ENCODE measurements around the gene HOXC10.

Gene HOXC10

DNA sequence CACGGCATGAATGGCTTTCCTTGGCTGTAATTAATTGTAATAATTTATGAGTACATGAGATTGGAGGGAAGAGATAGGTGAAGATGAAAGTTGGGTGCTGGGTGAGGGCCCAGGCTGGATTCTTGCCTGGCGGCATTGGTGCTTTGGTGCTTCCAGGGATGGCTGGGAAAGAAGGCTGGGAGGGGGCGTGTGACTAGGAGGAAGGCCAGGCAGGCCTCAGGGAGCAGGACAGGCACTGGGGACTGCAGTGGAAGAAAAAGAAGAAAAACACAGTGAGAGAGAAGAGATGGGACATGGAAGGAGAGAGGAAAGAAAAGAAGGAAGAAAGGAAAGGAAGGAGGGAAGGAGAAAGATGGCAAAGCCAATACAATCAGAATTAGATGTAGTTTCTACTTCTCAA lies 18.7 kb downstream of the HOXC10 start:
- no peak for DNase-seq (ENCODE audit: low read depth in 2 of 2)

DNA sequence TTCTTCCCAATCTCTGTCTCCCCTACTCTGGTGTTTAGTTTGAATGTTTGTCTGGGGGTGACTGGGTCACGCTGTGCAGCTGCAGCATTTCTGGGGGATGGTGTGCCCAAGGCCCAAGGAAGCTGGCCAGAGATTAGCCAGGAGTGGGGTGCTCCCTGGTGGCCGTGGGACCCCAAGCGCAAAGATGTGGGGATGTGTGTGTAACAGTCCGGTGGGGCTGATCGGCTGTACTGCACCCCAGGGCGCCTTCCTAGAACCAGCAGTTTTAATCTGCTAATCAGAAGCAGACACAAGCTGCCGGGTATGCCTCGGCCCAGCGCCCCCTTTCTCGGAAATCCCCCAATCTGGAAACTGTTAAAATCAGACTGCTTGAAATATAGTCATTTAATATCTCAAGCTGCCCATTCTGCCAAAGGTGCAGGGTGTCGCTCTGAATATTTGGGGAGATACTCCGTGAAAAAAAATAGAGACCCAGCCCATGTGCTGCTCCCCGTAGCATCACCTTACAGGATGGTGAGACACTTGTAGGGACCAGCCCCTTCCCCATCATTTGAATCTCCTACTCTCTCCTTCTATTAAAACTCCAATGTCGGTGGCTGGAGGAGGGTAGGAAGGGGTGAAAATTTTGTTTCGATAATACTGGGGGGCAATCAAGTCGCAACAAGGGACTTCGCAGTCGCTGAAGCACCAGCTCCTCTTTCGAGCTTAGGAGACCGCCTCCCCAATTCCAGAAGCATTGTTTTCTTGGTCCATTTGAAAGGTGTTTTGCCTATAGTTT lies 19.3 kb downstream of the HOXC10 start:
- DNase-seq (ENCODE audit: low read depth in 2 of 2): no peak

DNA sequence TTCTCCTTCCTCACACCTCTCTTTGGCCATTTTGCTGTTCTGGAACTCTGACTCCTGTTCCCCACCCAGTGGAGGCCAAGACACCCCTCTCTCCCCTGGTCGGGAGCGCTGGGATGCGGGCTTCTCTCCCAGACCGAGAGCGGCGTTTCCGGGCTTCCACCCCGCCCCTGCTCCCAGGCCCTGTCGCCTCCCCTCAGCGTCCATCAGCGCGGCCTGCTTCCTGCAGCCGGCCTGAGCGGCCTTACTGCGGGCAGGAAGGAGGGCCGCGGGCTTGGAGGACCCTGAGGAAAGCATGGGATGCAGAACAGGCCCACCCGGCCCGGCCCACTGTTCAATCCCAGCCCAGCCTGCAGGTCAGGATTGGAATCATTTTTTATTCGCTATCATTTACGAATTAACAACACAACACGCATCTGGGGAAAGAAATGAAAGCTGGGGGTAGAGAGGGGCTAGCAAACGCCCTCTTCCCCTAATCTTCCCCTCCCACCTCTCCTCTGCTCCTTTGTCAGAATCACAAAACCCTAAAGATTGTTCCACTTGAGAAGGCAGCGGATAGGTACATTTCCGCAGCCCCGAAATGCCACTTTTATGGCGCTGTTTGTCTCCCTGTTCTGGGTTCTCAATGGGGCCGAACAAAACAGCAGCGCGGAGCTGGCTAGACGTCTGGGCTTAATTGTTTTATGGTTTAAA lies 20.0 kb downstream of the HOXC10 start:
- DNase-seq (ENCODE audit: low read depth in 2 of 2): no peak

DNA sequence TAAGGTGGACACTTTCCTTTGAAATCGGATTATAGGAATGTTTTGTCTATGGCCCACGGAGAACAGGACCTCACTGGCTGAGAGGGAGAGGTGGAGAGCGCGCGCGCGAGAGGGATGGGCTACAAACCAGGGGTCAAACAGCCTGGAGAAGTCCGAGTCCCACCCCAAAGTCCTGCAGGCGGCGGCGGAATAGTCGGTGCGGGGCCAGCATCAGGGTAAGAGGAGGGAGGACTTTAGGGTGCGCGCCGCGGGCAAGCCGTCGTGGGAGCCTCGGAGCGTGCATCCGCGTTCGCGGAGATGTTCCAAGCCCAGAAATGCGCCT lies 20.5 kb downstream of the HOXC10 start:
- DNase-seq (ENCODE audit: low read depth in 2 of 2): no peak

DNA sequence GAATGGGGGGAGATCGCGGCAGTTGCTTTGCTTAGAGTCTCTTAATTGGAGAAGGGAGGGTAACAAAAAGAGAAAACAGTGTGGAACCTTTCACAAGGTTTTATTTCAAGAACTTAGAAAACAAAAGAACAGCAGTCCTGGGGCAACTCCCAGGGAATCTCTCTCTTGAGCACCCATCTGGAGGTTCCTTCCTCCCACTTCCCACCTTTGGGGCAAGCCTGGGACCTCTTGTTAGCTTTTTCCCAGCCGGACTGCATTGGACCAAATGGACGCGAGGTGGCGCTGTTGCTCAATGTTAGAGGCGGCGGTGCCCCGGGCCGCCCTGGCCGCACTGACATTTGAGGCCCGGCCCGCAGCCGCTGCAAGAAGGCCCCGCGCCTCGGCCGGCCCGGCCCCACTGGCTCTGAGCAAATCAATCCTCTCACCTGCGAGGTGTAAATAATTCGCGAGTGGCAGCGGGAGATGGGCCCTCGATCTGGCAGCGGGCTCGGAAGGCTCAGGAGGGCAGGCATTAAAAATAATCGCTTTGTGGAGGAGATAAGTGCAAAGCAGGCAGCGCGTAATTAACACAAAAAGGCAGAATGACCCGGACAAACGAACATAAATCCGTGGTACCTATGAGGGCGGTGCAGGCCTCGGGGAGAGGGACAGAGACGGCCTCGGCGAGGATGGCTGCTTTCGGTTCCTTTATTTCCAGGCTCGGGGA lies 21.1 kb downstream of the HOXC10 start:
- DNase-seq (ENCODE audit: low read depth in 2 of 2): no peak

DNA sequence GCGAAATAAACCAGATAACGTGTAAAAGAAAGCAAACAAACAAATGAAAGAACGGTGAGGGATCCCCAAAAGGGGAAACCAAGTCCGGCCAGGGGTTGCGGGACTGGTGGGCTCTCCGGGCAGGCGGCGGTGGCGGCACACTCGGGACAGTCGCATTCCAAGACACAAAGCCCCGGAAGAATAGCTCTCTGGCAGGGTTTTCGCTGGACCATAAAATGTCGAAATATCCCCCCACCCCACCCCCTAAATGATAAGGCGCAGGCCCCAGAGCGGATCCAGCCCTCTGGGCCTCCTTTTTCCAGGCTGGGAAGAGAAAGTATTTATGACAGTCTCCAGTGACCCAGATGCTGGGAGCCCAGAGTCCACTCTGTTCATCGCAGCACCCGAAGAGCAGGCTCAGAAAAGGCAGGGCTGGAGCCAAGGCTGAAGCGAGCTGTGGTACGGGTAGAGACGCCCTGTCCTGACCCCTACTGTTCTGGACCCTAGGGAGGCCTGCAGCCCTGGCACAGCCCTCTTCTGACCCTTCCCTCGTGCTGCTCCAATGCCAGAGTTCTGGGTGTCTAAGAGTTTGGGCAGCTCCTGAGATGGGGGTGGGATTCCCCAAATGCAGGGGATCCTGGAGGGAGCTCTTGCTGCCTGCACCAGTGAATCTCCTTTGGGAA lies 21.7 kb downstream of the HOXC10 start:
- no peak for DNase-seq (ENCODE audit: low read depth in 2 of 2)

DNA sequence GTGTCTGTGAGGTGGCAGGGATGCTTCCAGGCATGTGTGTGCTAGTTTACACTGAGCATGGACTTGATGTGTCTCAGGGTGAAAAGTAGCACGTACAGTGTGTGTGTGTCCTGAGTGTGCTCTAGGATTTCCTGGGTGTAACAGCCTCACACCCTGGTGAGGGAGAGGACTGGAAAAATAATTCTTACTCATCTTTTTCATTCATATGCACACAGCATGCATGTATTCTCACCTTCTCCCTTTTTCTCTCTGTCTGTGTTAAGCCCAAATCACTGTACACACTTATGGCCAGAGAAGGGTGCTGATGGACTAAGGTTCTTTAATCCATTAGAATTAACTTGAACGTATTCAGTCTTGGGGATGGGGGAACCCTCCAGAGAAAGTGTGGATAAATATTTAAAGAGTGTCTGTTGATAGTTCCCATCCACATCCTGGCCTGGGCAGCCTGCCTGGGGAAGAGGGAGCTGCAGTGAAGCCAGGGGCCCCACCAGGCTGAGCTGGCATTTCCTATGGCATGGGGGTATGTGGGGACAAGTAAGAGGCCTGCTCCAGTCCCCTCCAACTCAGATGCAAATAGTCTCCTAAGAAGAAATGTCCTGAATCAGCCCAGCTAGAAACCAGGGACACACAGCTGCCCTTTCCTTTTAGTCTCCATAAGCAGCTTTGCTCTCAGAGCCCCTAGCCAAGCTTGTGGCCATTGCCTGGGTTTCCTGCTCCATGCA lies 22.8 kb downstream of the HOXC10 start:
- DNase-seq (ENCODE audit: low read depth in 2 of 2): no peak

DNA sequence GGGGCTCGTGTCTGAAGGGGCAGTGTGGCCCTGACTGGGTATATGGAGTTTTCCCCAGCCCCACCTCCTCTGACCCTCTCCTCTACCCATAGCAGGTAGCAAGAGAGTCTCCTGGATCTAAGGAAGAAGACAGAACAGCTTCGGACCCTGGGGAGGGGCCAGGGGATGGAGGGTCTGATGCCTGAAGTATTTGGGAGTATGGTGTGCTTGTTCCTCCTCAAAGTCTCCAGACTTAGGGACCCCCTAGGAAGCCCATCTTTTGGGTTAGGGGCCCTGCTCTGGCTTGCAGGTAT lies 23.3 kb downstream of the HOXC10 start:
- DNase-seq (ENCODE audit: low read depth in 2 of 2): no peak

DNA sequence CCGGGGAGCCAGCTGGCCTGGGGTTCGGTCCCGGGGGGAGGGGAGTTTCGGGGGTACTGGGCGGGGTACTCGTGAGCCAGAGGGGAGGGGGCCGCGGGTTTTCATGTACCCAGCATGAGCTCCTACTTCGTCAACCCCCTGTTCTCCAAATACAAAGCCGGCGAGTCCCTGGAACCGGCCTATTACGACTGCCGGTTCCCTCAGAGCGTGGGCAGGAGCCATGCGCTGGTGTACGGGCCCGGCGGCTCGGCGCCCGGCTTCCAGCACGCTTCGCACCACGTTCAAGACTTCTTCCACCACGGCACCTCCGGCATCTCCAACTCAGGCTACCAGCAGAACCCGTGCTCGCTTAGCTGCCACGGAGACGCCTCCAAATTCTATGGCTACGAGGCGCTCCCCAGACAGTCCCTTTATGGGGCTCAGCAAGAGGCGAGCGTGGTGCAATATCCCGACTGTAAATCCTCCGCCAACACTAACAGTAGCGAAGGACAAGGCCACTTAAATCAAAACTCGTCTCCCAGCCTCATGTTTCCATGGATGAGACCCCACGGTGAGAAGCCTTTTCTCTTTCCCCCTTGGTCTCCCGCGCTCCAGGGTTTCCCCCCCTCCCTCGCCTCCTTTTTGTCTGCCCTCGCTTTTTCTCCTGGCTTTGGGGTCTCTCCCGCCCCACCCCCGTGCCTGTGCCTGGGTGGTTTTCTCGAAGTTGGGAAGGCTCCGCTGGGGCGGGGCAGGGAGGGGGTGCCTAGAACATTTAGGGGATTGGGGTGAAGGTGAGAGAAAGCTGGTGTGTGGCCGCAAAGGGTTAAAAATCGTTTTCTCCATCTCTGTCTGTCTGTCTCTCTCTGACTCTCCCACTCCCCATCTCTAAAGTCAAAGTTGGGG lies 24.5 kb downstream of the HOXC10 start:
- DNase-seq (ENCODE audit: low read depth in 2 of 2): no peak

DNA sequence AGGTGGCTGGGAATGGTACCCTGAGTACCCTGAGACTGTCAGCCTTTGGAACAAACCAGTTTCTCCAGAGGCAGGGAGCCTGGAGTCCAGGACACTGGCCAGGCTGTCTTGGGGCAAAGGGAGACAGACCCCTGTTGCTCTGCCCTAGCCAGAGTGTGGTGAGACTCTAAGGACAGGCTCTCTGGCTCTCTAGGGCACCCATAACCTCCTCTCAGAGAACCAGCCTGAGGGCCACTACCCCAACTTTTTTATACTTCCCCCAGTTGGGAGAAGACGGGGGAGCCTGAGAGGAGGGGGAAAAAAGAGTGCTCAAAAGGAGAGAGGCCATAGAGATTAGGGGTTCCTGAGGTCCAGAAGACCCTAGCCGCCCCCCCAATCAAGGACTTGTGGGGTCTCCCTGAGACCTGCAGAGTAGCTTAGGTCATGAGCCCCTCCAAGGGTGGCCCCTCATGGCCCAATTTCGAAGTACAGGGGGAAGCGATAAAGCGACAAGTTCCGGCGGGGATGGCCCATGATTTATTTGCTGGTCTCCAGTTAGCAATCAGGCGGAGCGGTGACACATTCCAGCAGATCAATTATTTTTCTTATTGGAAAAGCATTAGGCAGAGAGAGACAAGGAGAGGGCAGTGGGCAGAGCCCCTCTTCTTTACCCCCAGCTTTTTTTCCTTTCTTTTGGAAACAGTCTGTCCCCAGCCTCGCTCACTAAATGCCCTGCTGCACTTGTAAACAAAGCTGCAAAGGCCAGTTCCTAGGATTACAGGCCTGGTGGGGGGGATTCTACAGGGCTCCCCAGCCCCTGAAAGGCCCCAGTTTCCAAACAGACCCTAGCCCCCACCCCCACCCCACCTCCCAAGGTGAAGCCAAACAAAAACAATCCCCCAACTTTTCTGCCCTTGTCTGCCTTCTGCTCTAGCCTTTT lies 25.4 kb downstream of the HOXC10 start:
- no peak for DNase-seq (ENCODE audit: low read depth in 2 of 2)

DNA sequence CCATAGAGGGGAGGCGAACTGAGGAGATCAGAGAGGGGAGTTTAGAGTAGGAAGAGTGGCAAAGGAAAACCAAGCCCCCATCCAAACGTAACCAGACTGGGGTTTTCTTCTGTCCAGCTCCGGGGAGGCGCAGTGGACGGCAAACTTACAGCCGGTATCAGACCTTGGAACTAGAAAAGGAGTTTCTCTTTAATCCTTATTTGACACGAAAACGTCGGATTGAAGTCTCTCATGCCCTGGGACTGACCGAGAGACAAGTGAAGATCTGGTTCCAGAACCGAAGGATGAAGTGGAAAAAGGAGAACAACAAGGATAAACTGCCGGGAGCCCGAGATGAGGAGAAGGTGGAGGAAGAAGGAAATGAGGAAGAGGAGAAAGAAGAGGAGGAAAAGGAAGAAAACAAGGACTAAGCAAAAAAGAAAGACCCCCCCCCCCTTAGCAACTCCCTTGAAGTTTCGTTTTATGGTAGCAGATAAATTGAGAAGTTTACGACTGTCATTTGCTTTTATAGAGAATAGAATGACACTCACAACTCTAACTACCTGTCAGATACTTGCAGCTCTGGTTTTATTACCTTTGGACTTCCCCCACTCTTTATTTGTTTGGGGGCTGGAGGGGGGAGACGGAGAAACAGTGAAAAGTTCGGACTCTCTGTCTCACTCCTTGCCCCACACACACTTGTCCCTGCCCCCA lies 26.2 kb downstream of the HOXC10 start:
- DNase-seq (ENCODE audit: low read depth in 2 of 2): no peak

DNA sequence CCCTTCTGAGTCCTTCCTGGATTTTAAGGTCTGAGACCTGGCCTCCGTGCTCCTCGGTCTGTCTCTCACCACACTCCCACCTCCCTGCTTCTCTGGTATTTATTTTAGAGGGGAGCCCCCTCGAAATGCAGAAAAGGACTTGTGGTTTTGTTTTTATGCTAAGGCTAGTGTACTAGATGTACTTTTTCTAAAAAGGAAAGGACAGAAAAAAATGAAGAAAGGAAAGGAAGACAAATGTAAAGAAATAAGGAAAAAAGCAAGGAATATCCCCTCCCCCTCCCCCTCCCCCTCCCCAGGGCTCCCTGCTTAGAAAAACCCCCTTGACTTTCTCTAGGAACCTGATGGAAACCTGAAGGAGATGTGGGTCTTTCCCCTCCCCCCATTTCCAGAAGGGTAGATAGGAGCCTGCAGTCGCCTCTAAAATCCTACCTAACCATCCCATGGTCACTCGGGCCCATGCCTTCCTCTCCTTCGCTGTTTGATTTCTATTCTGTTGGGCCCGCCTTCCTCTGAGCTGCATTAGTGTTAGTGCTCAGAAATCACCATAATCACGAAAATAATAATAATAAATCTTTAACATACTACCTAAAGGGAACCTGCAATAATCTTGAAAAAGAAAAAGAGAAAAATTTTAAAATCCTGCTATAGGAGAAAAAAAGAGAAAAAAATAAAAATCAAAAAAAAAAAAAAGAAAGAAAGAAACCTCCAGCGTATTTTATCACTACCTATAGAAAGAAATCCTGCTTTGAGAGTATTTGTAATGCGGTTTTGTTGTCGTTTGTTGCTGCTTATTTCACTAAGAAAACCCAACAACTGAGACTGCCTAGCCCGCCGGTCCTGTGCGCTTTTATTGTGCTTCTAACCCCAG lies 27.0 kb downstream of the HOXC10 start:
- no peak for DNase-seq (ENCODE audit: low read depth in 2 of 2)

DNA sequence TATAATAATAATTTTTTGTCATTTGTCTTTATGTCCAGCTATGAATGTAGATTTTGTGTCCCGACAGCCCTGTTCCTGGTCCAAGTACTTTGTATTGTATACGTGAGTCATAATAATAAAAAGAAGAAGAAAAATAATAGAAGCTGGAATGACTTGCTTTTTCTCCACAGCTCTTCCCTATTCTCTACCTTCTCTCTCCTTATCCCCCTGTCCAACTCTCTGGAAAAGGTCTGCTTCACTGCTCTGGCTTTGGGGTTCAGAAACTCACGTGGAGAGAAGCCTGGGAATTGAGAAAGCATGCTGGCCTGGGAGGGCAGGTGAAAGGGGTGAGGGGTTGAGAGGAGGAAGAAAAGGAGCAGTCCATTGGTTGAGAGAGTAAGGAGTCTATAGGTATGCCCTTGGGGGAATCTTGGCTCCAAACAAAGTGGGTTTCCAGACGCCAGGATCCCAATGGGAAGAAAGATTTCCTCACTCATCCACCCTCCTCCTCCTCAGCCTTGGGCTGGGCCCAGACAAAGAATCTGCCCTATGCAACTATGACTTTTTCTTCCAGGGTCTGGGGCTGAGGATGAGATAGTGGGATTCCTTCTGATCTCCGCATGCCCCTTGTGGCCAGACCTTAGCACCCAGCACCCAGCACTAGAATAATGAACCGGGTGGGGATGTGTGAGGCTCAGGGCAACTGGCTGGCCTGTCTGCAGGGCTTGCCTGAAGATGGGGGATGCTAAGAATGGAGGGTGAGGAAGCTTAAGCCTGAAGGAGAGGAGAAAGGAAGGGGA lies 27.9 kb downstream of the HOXC10 start:
- DNase-seq (ENCODE audit: low read depth in 2 of 2): no peak

DNA sequence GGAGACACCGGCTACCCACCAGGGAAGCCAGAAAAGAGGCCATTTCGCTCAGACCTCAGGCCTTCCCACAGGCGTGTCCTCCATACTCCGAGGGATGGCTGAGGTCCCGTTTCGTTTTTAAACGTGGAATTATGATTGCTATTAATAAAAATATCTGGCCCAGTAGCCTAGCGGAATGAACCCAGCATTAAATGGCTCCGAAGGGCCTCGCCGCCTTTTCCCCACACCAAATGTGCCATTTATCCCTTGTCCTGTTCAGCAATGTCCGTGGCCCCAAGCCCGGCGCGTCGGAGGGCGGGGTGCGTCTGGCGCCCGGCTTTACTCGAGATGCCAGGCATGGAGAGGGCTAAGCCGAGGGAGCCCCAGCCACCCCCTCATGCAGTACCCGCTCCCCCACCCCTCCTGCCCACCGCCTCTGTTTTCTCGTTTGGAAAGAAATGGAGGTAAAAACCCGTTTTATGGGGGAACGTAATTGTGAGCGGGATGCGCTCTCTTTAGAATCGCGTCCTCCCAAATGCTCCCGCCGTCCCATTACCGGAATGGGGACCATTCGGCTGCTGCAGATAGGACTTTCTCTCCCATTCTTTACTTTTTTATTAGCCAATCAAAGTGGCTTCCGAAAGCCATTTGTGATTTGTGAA lies 29.6 kb downstream of the HOXC10 start:
- no peak for DNase-seq (ENCODE audit: low read depth in 2 of 2)

DNA sequence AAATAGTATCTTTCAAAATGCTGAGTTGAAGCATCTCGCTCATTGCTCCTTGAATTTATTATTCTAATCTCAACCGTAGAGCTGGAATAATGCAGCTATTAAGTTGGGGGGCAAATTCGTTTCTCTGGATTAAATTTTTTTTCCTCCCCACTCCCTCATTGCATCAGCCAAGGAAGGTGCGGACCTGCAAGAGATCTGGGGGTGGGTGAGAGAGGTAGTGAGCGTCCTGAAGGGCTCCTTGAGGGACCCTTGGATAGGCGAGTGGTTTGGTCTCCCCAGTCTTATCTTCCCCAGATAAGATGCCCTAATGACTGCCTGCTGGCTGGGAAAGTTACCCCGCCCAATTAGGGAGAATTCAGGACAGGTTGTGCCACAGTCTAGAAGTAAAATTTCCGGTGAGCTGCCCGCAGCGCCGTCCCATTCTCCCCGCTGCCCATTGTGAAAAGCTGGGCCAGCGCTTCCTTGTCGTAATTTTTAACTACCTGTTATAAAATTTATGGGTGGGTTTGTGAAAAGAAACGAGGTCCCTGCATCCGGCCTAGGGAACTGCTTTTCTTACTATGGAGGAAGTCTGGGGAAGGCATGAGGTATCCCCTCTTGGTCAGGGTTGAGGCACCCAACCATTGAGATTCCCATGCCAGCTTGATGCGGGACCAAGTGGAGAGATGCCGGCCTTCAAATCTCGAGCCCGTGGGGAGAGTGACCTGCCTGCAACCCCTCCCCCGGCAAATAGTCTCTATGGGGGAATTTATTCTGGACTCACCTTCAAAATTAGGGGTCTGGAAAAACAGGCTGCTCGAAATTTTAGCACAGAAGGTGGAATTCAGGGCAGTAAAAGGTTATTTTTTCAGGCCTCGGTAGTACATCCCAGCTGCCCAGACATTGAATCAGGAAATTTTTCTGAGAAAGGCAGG lies 30.3 kb downstream of the HOXC10 start:
- no peak for DNase-seq (ENCODE audit: low read depth in 2 of 2)

DNA sequence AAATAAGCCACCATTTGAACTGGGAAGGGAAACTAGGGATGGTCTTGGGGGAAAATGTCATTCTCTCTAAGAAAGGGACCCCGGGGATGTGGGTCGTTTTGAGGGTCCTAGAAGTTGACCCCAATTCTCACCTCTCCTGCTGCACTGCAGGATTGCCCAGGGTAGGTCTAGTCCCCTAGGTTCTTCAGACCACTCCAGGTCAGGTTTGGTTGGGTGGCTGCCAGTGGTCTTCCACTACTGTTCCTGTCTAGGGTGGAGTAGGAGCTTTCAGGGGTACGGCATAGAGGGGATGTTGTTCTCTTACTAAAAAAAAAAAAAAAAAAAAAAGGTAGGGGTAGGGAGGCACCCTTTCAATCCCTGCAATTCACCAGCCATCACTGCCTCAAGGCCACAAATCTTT lies 31.1 kb downstream of the HOXC10 start:
- DNase-seq (ENCODE audit: low read depth in 2 of 2): no peak

Data from fibroblast of skin of left biceps (primary cell).